Trophoblast cell (in vitro differentiated cells and primary cell): ENCODE measurements around the gene PYROXD2.

Source experiments
- DNase-seq, 2 donors: peaks; one replicate each; pipeline ENCODE4 v3.0.0-alpha.2; 2016
- H2AFZ ChIP-seq: 2 replicates; pipeline ENCODE4 v1.6.1; 2013; ENCODE audit warnings: low read length, moderate library complexity, mild to moderate bottlenecking; ENCODE audit not compliant: insufficient read depth, poor library complexity
- H2AK5ac ChIP-seq: 2 replicates; pipeline ENCODE4 v1.6.1; 2013; ENCODE audit warnings: mild to moderate bottlenecking, low read length
- H2BK120ac ChIP-seq: 2 replicates; pipeline ENCODE4 v1.6.1; 2013; ENCODE audit warnings: low read length, mild to moderate bottlenecking, moderate library complexity; ENCODE audit not compliant: insufficient read depth, poor library complexity
- H2BK12ac ChIP-seq: 2 replicates; pipeline ENCODE4 v1.6.1; 2013; ENCODE audit warnings: mild to moderate bottlenecking, low read length, moderate library complexity
- H2BK5ac ChIP-seq: 2 replicates; pipeline ENCODE4 v1.6.1; 2013; ENCODE audit warnings: low read length, low read depth, moderate library complexity, mild to moderate bottlenecking; ENCODE audit not compliant: poor library complexity
- H3K14ac ChIP-seq: 2 replicates; pipeline ENCODE4 v1.6.1; 2013; ENCODE audit warnings: mild to moderate bottlenecking, low read length
- H3K18ac ChIP-seq: 2 replicates; pipeline ENCODE4 v1.6.1; 2013; ENCODE audit warnings: mild to moderate bottlenecking, low read length
- H3K23ac ChIP-seq: 2 replicates; pipeline ENCODE4 v1.6.1; 2013; ENCODE audit warnings: low read length
- H3K27ac ChIP-seq: 2 replicates; pipeline ENCODE4 v1.5.1; 2013; ENCODE audit warnings: low read depth, mild to moderate bottlenecking, inconsistent platforms, low read length, moderate library complexity
- H3K27me3 ChIP-seq: 2 replicates; pipeline ENCODE4 v1.6.1; 2013; ENCODE audit warnings: inconsistent platforms, mild to moderate bottlenecking, low read length, moderate library complexity; ENCODE audit not compliant: insufficient read depth
- H3K36me3 ChIP-seq, 2 experiments: 1 replicate in 1 of 2; 2 replicates in 1 of 2; pipeline ENCODE4 v1.6.1; 2013; ENCODE audit warnings: low read length in 2 of 2, mild to moderate bottlenecking in 2 of 2, moderate library complexity in 1 of 2; ENCODE audit not compliant: insufficient read depth in 2 of 2, control insufficient read depth in 1 of 2
- H3K4ac ChIP-seq: 2 replicates; pipeline ENCODE4 v1.6.1; 2013; ENCODE audit warnings: low read depth, mild to moderate bottlenecking, low read length, moderate library complexity
- H3K4me1 ChIP-seq, 2 experiments: 1 replicate in 1 of 2; 2 replicates in 1 of 2; pipeline ENCODE4 v1.6.1; 2013; ENCODE audit warnings: low read length in 2 of 2, mild to moderate bottlenecking in 2 of 2, moderate library complexity in 1 of 2; ENCODE audit not compliant: insufficient read depth in 2 of 2, control insufficient read depth in 1 of 2
- H3K4me2 ChIP-seq: 2 replicates; pipeline ENCODE4 v1.6.1; 2013; ENCODE audit warnings: inconsistent platforms, mild to moderate bottlenecking, low read length, moderate library complexity
- H3K4me3 ChIP-seq: 2 replicates; pipeline ENCODE4 v1.5.1; 2013; ENCODE audit warnings: mild to moderate bottlenecking, low read depth, low read length, inconsistent platforms
- H3K79me1 ChIP-seq: one replicate; pipeline ENCODE4 v1.6.1; 2013; ENCODE audit warnings: low read length
- H3K79me2 ChIP-seq: 2 replicates; pipeline ENCODE4 v1.6.1; 2013; ENCODE audit warnings: low read length, mild to moderate bottlenecking; ENCODE audit not compliant: control insufficient read depth, insufficient read depth, poor library complexity
- H3K9ac ChIP-seq: 2 replicates; pipeline ENCODE4 v1.6.1; 2013; ENCODE audit warnings: mild to moderate bottlenecking, low read length
- H3K9me3 ChIP-seq: 2 replicates; pipeline ENCODE4 v1.6.1; 2013; ENCODE audit warnings: low read depth, mild to moderate bottlenecking, control low read depth, inconsistent platforms, low read length; ENCODE audit not compliant: insufficient read depth
- H4K12ac ChIP-seq: 2 replicates; pipeline ENCODE4 v1.6.1; 2013; ENCODE audit warnings: low read depth, mild to moderate bottlenecking, low read length, moderate library complexity
- H4K8ac ChIP-seq: 2 replicates; pipeline ENCODE4 v1.6.1; 2013; ENCODE audit warnings: low read depth, mild to moderate bottlenecking, low read length, moderate library complexity
- H4K91ac ChIP-seq: one replicate; pipeline ENCODE4 v1.6.1; 2013; ENCODE audit warnings: low read depth, mild to moderate bottlenecking, low read length, moderate library complexity
- WGBS: extraction: QIAGEN DNeasy Blood & Tissue Kit; methylation state at CpG from one replicate; pipeline ENCODE4 v1.1.7; 2013; ENCODE audit warnings: missing lambda C conversion rate; ENCODE audit not compliant: insufficient read length, insufficient coverage; ENCODE audit errors: extremely low coverage; 5-methylcytosine and 5-hydroxymethylcytosine counted together

Gene PYROXD2

DNA sequence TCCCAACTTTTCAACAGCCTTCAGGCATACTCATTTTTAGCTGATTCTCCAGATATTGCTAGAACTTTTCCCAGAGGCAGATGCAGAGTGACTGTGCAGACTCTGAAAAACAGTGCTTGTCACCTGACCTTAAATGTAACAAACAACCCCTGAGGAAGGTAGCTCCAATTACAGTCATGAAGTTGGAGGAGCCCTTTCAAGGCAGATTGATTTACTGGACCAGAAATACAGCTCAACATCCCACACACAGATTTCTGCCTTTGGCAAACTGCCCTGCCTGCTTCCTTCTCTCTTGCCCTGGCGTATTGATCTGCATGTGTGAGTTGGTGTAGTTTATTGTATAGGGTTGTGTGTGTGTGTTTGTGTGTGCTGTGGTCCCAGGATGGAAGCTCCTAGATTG lies 38.5 kb downstream of the PYROXD2 start:
- H3K79me2 ChIP-seq, result no peaks in the 10 kb centered on the region
- no peak for DNase-seq
- H3K9ac ChIP-seq, result no peak overlapping the region
- no peaks in the 10 kb centered on the region for H3K27me3 ChIP-seq
- H3K4me3 ChIP-seq, result no peak overlapping the region
- no peak overlapping the region for H2BK120ac ChIP-seq
- H4K8ac ChIP-seq, result no peak overlapping the region
- H3K4me1 ChIP-seq, result peaks cover 28 to 32% of the 10 kb centered on the region in 2 experiments
- H2AFZ ChIP-seq, result no peak overlapping the region
- H4K91ac ChIP-seq, result no peak overlapping the region
- no peaks in the 10 kb centered on the region for H3K36me3 ChIP-seq
- H4K12ac ChIP-seq, result no peak overlapping the region
- H3K27ac ChIP-seq, result no peak overlapping the region
- no peak overlapping the region for H3K4me2 ChIP-seq
- no peak overlapping the region for H3K4ac ChIP-seq
- no peak overlapping the region for H2BK12ac ChIP-seq
- no peak overlapping the region for H2AK5ac ChIP-seq
- H3K14ac ChIP-seq, result no peak overlapping the region
- H3K23ac ChIP-seq, result no peak overlapping the region
- H2BK5ac ChIP-seq, result no peak overlapping the region
- no peak overlapping the region for H3K18ac ChIP-seq
- peaks cover 4% of the 10 kb centered on the region for H3K9me3 ChIP-seq
- H3K79me1 ChIP-seq, result peaks cover 4% of the 10 kb centered on the region
- WGBS, result no CpG with 5 or more reads among the region's 1 CpG

- Histone ChIP-seq H3K79me2 (no peaks in the 10 kb centered on the region), H3K4me3 (no peak overlapping the region), H2BK12ac (no peak overlapping the region), H3K4me2 (peak overlapping the region; percentile 28), H3K9me3 (peaks cover 5% of the 10 kb centered on the region), H3K9ac (no peak overlapping the region), H3K79me1 (peaks cover 4% of the 10 kb centered on the region), H3K36me3 (no peaks in the 10 kb centered on the region), H2BK5ac (no peak overlapping the region), H3K4me1 (peaks cover 24 to 26% of the 10 kb centered on the region in 2 experiments), H3K14ac (no peak overlapping the region), H2AFZ (no peak overlapping the region), H3K4ac (no peak overlapping the region), H4K8ac (no peak overlapping the region), H3K23ac (no peak overlapping the region), H2AK5ac (no peak overlapping the region), H3K18ac (no peak overlapping the region), H4K91ac (no peak overlapping the region), H2BK120ac (no peak overlapping the region), H4K12ac (no peak overlapping the region), H3K27ac (peak overlapping the region; percentile 15), H3K27me3 (no peaks in the 10 kb centered on the region)
- peak; percentile 9 to 18 for DNase-seq
- WGBS, result no CpG with 5 or more reads among the region's 8 CpGs
Observed at GRCh38 chr10:98374217-98374985, 40.6 kb downstream of the PYROXD2 start.

GRCh38 chr10:98373260-98374040 lies 41.5 kb downstream of the PYROXD2 start:
- DNase-seq, result no peak
- H3K14ac ChIP-seq, result no peak overlapping the region
- H3K27me3 ChIP-seq, result no peaks in the 10 kb centered on the region
- H3K79me2 ChIP-seq, result no peaks in the 10 kb centered on the region
- peaks cover 6% of the 10 kb centered on the region for H3K9me3 ChIP-seq
- H2AFZ ChIP-seq, result no peak overlapping the region
- H4K8ac ChIP-seq, result no peak overlapping the region
- H3K27ac ChIP-seq, result no peak overlapping the region
- no peak overlapping the region for H2BK120ac ChIP-seq
- H3K4me1 ChIP-seq, result peaks cover 24 to 26% of the 10 kb centered on the region in 2 experiments
- no peaks in the 10 kb centered on the region for H3K36me3 ChIP-seq
- H3K4me3 ChIP-seq, result no peak overlapping the region
- peak overlapping the region; percentile 28 for H3K4me2 ChIP-seq
- H2BK12ac ChIP-seq, result no peak overlapping the region
- WGBS, result no CpG with 5 or more reads among the region's 12 CpGs
- no peak overlapping the region for H3K23ac ChIP-seq
- no peak overlapping the region for H3K4ac ChIP-seq
- H3K79me1 ChIP-seq, result peaks cover 4% of the 10 kb centered on the region
- peak overlapping the region; percentile 10 for H4K91ac ChIP-seq
- no peak overlapping the region for H4K12ac ChIP-seq
- no peak overlapping the region for H3K9ac ChIP-seq
- H2BK5ac ChIP-seq, result no peak overlapping the region
- no peak overlapping the region for H3K18ac ChIP-seq
- no peak overlapping the region for H2AK5ac ChIP-seq

DNA sequence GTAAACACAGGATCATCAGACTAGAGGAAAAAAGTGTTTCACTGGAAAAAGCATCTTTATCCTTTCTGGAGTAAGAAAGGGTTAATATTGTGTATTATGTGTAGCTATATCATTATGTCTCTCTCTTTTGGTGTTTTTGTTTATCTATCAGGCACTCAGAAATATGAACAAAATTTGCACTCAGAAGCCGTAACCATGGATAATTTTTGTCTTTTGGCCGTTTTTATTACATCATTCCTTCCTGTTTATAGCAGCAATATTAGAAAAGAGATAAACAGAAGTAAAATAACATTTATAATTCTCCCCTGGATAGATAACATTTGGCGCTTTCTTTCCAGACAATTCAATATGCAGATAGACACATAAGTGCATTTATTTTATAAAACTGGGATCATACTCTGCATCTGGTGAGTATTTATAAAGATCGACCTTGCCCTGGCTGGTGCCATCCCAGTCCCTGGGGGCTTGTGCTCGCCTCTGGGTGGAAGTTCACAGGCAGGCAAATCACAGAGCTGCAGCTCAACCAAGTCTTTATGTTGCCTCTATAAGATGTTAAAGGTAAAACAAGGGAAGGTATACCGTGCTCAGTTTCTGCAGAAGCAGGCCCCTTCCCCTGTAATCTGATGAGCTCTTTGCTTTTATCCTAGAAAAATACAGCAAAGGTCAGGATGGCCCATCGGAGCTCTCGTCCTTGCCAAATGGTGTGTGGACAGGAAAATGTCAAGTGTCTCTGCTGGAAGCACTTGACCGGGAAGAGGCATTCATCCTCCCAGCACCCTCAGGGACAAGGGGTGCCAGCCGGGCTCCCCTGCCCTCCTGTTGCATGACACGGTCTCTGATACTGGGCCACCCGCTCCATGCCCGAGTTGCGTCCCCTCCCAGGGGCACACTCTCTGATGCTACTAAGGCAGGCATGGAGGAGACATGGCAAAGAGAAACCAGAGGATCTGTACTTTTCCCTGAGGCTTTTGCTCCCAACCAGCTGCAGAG lies 43.9 kb downstream of the PYROXD2 start:
- Histone ChIP-seq H3K14ac (no peak overlapping the region), H2AK5ac (no peak overlapping the region), H2BK120ac (no peak overlapping the region), H3K9me3 (peaks cover 2% of the 10 kb centered on the region), H2BK12ac (no peak overlapping the region), H3K27me3 (no peaks in the 10 kb centered on the region), H3K27ac (no peak overlapping the region), H3K23ac (no peak overlapping the region), H3K4ac (no peak overlapping the region), H2AFZ (no peak overlapping the region), H3K18ac (no peak overlapping the region), H3K4me2 (no peak overlapping the region), H3K9ac (no peak overlapping the region), H2BK5ac (no peak overlapping the region), H3K36me3 (no peaks in the 10 kb centered on the region), H3K4me1 (peaks cover 25 to 27% of the 10 kb centered on the region in 2 experiments), H3K4me3 (no peak overlapping the region), H4K91ac (no peak overlapping the region), H4K12ac (no peak overlapping the region), H3K79me1 (peaks cover 4% of the 10 kb centered on the region), H3K79me2 (no peaks in the 10 kb centered on the region), H4K8ac (no peak overlapping the region)
- no peak for DNase-seq
- no CpG with 5 or more reads among the region's 14 CpGs for WGBS
